ENCODE data around the gene SEMA4F. TPM values are rescaled to one million over a fixed set of nuclear protein-coding genes. Genes with fewer than 3 reads are reported as not detected.

Gene SEMA4F
- total and polyA plus RNA-seq, 2 experiments from 2014 or later, result 4.2 to 5.9 TPM

GRCh38 chr2:74653589-74653984, 460 bp upstream of the SEMA4F start:
- H3K9me2 ChIP-seq (ENCODE audit: insufficient read depth), result no peaks in the 10 kb centered on the region
- no peak overlapping the region for H3K27ac ChIP-seq
- no peak for DNase-seq
- H3K4me2 ChIP-seq (ENCODE audit: unreplicated experiment), result peak overlapping the region; percentile 90
- TF ChIP-seq EZH2phosphoT487 (IDR thresholded peaks at IDR 0.05; ENCODE audit: insufficient read depth, low read depth), result no peak
- TF ChIP-seq EZH2 (IDR thresholded peaks at IDR 0.05; ENCODE audit: insufficient read depth, poor library complexity, severe bottlenecking), result no peak
- H3K36me3 ChIP-seq (ENCODE audit: low read depth), result no peaks in the 10 kb centered on the region
- 10 to 14% methylated on average over 15 of the region's 15 CpGs for WGBS, 2 experiments (ENCODE audit: low coverage in 1 of 2, low lambda C conversion rate in 2 of 2, missing lambda C conversion rate in 2 of 2)
- no peaks in the 10 kb centered on the region for H3K9me3 ChIP-seq (ENCODE audit: low read depth)
- peaks cover 5% of the 10 kb centered on the region for H3K4me1 ChIP-seq (ENCODE audit: insufficient read depth)
- peaks cover 16% of the 10 kb centered on the region; the same call in 1 of the 2 replicates for H3F3A ChIP-seq (ENCODE audit: insufficient read depth)
- H3K9ac ChIP-seq, result peak overlapping the region; percentile 76
- H3K79me2 ChIP-seq (ENCODE audit: insufficient read depth), result no peaks in the 10 kb centered on the region
- H2AFZ ChIP-seq, result peak overlapping the region; percentile 87
- in situ Hi-C loops (cut with MboI), result no loop called here
- H3K27me3 ChIP-seq (replicated peaks; ENCODE audit: insufficient read depth), result peaks cover 5% of the 10 kb centered on the region
- no peaks in the 10 kb centered on the region for H4K20me1 ChIP-seq (ENCODE audit: insufficient read depth)
- peak overlapping the region; percentile 77 for H3K4me3 ChIP-seq

- Histone ChIP-seq H3K79me2 (ENCODE audit: insufficient read depth) (no peaks in the 10 kb centered on the region), H3K9ac (no peak overlapping the region), H3K27me3 (replicated peaks; ENCODE audit: insufficient read depth) (no peaks in the 10 kb centered on the region), H2AFZ (no peak overlapping the region), H3K27ac (no peak overlapping the region), H3K4me2 (ENCODE audit: unreplicated experiment) (no peak overlapping the region), H3F3A (ENCODE audit: insufficient read depth) (peaks cover 19% of the 10 kb centered on the region; the same call in 1 of the 2 replicates), H3K4me3 (no peak overlapping the region), H3K4me1 (ENCODE audit: insufficient read depth) (peaks cover 11% of the 10 kb centered on the region), H3K36me3 (ENCODE audit: low read depth) (no peaks in the 10 kb centered on the region), H3K9me3 (ENCODE audit: low read depth) (no peaks in the 10 kb centered on the region), H3K9me2 (ENCODE audit: insufficient read depth) (no peaks in the 10 kb centered on the region), H4K20me1 (ENCODE audit: insufficient read depth) (no peaks in the 10 kb centered on the region)
- DNase-seq, result no peak
- in situ Hi-C loops (cut with MboI), result no loop called here
- 83 to 86% methylated on average over 1 of the region's 1 CpG for WGBS, 2 experiments (ENCODE audit: low coverage in 1 of 2, low lambda C conversion rate in 2 of 2, missing lambda C conversion rate in 2 of 2)
- TF ChIP-seq EZH2 (IDR thresholded peaks at IDR 0.05; ENCODE audit: insufficient read depth, poor library complexity, severe bottlenecking) (no peak), EZH2phosphoT487 (IDR thresholded peaks at IDR 0.05; ENCODE audit: insufficient read depth, low read depth) (no peak)
Measured at GRCh38 chr2:74655579-74655978, 1.5 kb downstream of the SEMA4F start.

GRCh38 chr2:74658516-74658915, 4.5 kb downstream of the SEMA4F start:
- Histone ChIP-seq H3K9me3 (ENCODE audit: low read depth) (no peaks in the 10 kb centered on the region), H3K9me2 (ENCODE audit: insufficient read depth) (no peaks in the 10 kb centered on the region), H3K4me2 (ENCODE audit: unreplicated experiment) (peak overlapping the region; percentile 10), H3K36me3 (ENCODE audit: low read depth) (no peaks in the 10 kb centered on the region), H3K4me1 (ENCODE audit: insufficient read depth) (peaks cover 11% of the 10 kb centered on the region), H3K4me3 (no peak overlapping the region), H2AFZ (no peak overlapping the region), H4K20me1 (ENCODE audit: insufficient read depth) (no peaks in the 10 kb centered on the region), H3F3A (ENCODE audit: insufficient read depth) (peaks cover 19% of the 10 kb centered on the region; the same call in 1 of the 2 replicates), H3K27me3 (replicated peaks; ENCODE audit: insufficient read depth) (no peaks in the 10 kb centered on the region), H3K79me2 (ENCODE audit: insufficient read depth) (no peaks in the 10 kb centered on the region), H3K27ac (peak overlapping the region; percentile 54), H3K9ac (peak overlapping the region; percentile 15; the same call in 1 of the 2 replicates)
- WGBS, 2 experiments (ENCODE audit: low coverage in 1 of 2, low lambda C conversion rate in 2 of 2, missing lambda C conversion rate in 2 of 2), result 54 to 57% methylated on average over 2 of the region's 2 CpGs
- TF ChIP-seq EZH2 (IDR thresholded peaks at IDR 0.05; ENCODE audit: insufficient read depth, poor library complexity, severe bottlenecking) (no peak), EZH2phosphoT487 (IDR thresholded peaks at IDR 0.05; ENCODE audit: insufficient read depth, low read depth) (no peak)
- in situ Hi-C loops (cut with MboI), result no loop called here
- peak; percentile 98 for DNase-seq

- H2AFZ ChIP-seq, result no peak overlapping the region
- H3K36me3 ChIP-seq (ENCODE audit: low read depth), result no peaks in the 10 kb centered on the region
- no peaks in the 10 kb centered on the region for H4K20me1 ChIP-seq (ENCODE audit: insufficient read depth)
- H3K27ac ChIP-seq, result no peak overlapping the region
- peaks cover 11% of the 10 kb centered on the region for H3K4me1 ChIP-seq (ENCODE audit: insufficient read depth)
- 74 to 83% methylated on average over 2 of the region's 2 CpGs for WGBS, 2 experiments (ENCODE audit: low coverage in 1 of 2, low lambda C conversion rate in 2 of 2, missing lambda C conversion rate in 2 of 2)
- no peak for DNase-seq
- H3K9me2 ChIP-seq (ENCODE audit: insufficient read depth), result no peaks in the 10 kb centered on the region
- H3K4me3 ChIP-seq, result no peak overlapping the region
- H3K4me2 ChIP-seq (ENCODE audit: unreplicated experiment), result no peak overlapping the region
- in situ Hi-C loops (cut with MboI), result no loop called here
- peaks cover 19% of the 10 kb centered on the region; the same call in 1 of the 2 replicates for H3F3A ChIP-seq (ENCODE audit: insufficient read depth)
- no peak overlapping the region for H3K9ac ChIP-seq
- TF ChIP-seq EZH2phosphoT487 (IDR thresholded peaks at IDR 0.05; ENCODE audit: insufficient read depth, low read depth) (no peak), EZH2 (IDR thresholded peaks at IDR 0.05; ENCODE audit: insufficient read depth, poor library complexity, severe bottlenecking) (no peak)
- no peaks in the 10 kb centered on the region for H3K27me3 ChIP-seq (replicated peaks; ENCODE audit: insufficient read depth)
- no peaks in the 10 kb centered on the region for H3K9me3 ChIP-seq (ENCODE audit: low read depth)
- H3K79me2 ChIP-seq (ENCODE audit: insufficient read depth), result no peaks in the 10 kb centered on the region
Measured at GRCh38 chr2:74659462-74659861, 5.4 kb downstream of the SEMA4F start.

- Histone ChIP-seq H3K9me2 (ENCODE audit: insufficient read depth) (no peaks in the 10 kb centered on the region), H3K4me2 (ENCODE audit: unreplicated experiment) (no peak overlapping the region), H4K20me1 (ENCODE audit: insufficient read depth) (no peaks in the 10 kb centered on the region), H3K27ac (no peak overlapping the region), H3K9ac (no peak overlapping the region), H3K4me3 (no peak overlapping the region), H3K27me3 (replicated peaks; ENCODE audit: insufficient read depth) (no peaks in the 10 kb centered on the region), H3K4me1 (ENCODE audit: insufficient read depth) (peaks cover 8% of the 10 kb centered on the region), H3F3A (ENCODE audit: insufficient read depth) (peaks cover 13% of the 10 kb centered on the region), H2AFZ (no peak overlapping the region), H3K36me3 (ENCODE audit: low read depth) (no peaks in the 10 kb centered on the region), H3K79me2 (ENCODE audit: insufficient read depth) (no peaks in the 10 kb centered on the region), H3K9me3 (ENCODE audit: low read depth) (no peaks in the 10 kb centered on the region)
- no peak for DNase-seq
- no peak for TF ChIP-seq EZH2 (IDR thresholded peaks at IDR 0.05; ENCODE audit: insufficient read depth, poor library complexity, severe bottlenecking)
- no peak for TF ChIP-seq EZH2phosphoT487 (IDR thresholded peaks at IDR 0.05; ENCODE audit: insufficient read depth, low read depth)
- 69 to 81% methylated on average over 1 of the region's 1 CpG for WGBS, 2 experiments (ENCODE audit: low coverage in 1 of 2, low lambda C conversion rate in 2 of 2, missing lambda C conversion rate in 2 of 2)
- in situ Hi-C loops (cut with MboI), result no loop called here
Measured at GRCh38 chr2:74668087-74668486, 14.0 kb downstream of the SEMA4F start.
